Glomerular endothelial cell (primary cell): ENCODE results near the gene GRHL1. TPM values are rescaled to one million over a fixed set of nuclear protein-coding genes. Genes with fewer than 3 reads are reported as not detected.

Experiments
- DNase-seq: peaks from one replicate; pipeline ENCODE4 v3.0.0-alpha.2; 2011; ENCODE audit warnings: low read depth, low spot score; ENCODE audit errors: extremely low read depth
- total RNA-seq: library from RNA; depleted of rRNA; stranded (reverse); fragments of >200 nt; gene quantifications from 2 replicates; pipeline ENCODE4 v1.2.3, GENCODE V29; 2015

Gene GRHL1
- total RNA-seq, 1 donor from 2014 or later: 0.82 TPM

- no peak for DNase-seq
Observed at GRCh38 chr2:9946818-9947217, 4.7 kb upstream of the GRHL1 start.

- no peak for DNase-seq
Observed at GRCh38 chr2:9948721-9949120, 2.8 kb upstream of the GRHL1 start.

DNA sequence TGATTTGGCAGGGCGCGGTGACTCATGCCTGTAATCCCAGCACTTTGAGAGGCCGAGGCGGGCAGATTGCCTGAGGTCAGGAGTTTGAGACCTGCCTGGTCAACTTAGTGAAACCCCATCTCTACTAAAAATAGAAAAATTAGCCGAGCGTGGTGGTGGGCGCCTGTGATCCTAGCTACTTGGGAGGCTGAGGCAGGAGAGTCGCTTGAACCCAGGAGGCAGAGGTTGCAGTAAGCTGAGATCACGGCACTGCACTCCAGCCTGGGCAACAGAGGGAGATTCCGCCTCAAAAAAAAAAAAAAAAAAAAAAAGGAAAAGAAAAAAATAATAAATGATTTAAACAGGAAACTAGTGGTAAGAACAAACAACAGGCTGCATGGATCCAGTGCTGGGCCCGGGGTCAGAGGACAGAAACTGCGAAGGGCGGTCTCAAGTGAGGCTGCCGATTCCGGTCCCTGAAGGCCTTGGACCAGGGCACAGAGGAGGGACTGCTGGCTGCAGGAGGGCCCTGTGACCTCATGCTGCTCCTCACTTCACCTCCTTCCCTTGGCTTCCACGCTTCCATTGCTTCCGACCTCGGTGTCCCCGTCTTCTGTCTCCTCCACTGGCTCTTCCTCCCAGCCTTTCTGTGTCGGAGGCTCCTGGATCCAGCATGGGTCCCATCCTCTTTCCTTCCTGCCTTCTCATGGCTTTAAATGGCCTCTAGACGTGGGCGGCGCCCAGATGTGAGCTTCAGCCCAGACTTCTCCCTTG is 2.1 kb upstream of the GRHL1 start:
- no peak for DNase-seq

- DNase-seq: no peak
Observed at GRCh38 chr2:9949992-9950520, 1.4 kb upstream of the GRHL1 start.

DNA sequence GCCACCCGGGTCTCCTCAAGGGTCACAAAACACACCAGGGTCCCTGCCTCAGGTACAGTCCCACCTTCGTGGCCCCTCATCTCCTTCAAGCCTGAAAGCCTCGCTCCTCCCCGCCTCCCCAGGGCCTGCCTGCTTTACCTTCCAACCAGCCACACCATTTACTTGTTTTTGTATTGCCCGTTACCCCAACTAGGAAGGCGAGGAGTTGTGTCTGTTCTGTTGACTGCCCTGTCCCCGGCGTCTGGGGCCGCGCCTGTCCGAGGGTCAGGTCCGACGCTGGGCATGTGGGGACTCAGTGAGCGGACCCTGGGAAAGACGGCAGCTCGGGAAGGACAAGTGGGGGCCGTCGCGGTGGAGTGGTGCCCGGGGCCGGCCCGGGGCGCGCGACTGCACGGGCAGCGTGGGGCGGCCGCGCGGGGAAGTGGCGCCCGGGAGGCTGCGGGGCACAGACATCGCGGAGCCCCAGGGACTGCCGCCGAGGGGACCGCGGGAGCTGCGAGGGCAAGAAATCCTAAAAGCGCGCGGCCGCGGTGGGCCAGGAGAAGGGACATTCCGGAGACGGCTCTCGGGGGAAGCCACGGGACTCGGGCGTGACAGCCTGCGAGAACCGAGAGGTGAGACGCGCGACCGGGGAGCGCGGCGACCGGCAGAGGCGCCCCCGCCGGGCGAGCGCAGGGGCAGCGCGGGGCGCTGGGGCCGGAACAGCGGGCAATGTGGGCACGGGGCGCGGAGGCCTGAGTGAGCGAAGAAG is 797 bp upstream of the GRHL1 start:
- DNase-seq: no peak

DNA sequence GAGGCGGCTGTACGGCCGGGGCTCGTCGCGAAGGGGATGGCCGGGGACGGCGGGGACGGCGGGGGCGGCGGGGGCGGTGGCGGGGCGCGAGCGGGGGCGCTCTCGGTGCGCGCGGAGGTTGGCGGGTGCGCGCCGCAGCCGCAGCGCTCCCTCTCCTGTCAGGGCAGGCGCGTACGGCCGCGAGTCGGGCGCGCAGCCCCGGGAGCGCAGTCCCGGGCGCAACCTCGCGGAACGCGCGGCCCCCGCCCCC is 296 bp upstream of the GRHL1 start:
- DNase-seq: no peak

- no peak for DNase-seq
Observed at GRCh38 chr2:9952286-9952737, 819 bp downstream of the GRHL1 start.

DNA sequence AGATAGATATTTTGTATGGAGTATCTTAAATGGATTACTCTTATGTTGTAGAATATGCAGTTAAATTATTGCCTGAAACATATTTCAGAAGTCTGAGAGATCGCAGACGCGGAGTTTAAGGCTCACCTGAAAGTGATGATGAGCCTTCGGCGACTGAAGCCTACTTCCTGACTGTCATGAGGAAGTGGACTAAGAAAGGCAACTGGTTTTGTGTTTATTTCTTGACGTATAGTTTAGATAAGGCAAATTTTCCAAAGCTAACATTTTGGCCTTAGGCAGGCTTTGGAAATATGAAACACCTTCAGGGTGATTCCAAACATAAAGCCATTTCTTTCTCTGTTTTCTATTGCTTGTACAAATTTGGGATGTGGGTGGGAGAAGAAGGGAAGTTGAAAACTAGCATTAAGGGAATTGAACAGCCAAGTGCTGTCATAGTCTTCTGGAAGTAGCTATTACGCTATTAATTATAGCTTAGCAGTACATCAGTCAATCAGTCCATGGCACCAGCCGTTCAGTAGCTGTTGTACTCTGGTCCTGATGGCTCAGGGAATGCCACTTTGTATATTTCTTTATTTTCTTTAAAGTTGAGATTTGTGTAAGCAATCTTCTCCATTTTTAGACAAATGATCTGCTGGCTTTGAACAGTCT is 1.5 kb downstream of the GRHL1 start:
- DNase-seq: no peak

GRCh38 chr2:9954136-9954535 is 2.6 kb downstream of the GRHL1 start:
- no peak for DNase-seq

DNA sequence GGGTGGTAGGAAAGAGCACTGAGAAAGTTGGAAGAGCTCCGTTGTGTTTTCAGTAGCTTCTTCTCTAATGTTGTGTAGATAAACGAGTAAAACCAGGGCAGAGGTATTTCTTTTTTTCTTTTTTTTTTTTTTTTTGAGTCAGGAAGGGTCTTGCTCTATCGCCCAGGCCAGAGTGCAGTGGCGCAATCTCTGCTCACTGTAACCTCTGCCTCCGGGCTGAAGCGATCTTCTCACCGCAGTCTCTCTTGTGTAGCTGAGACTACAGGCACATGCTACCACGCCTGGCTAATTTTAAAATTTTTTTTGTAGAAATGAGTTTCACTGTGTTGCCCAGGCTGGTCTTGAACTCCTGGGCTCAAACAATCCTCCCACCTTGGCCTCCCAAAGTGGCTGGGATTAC is 6.6 kb downstream of the GRHL1 start:
- DNase-seq: no peak

DNA sequence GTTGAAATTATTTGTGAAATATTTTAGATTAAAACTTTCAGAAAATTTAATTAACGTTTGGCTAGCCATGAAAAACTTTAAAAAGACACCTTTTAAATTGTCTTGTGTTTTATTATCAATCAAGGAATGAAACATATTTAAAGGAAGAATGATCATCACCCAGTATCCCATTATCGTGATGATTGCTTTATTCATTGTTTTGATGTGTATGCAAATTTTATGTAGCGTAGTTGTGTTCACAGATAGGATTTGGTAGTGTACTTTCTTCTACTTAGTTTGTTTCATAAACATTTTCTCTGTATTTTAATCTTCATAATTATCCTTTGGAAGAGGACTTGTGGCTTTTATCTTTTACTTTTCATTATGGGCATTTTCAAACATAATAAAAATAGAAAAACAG is 7.8 kb downstream of the GRHL1 start:
- DNase-seq: no peak

GRCh38 chr2:9961013-9961412 is 9.5 kb downstream of the GRHL1 start:
- DNase-seq: no peak

- DNase-seq: no peak
Observed at GRCh38 chr2:9964334-9964980, 13.0 kb downstream of the GRHL1 start.

GRCh38 chr2:9965119-9965822 is 13.8 kb downstream of the GRHL1 start:
- DNase-seq: no peak

GRCh38 chr2:9966491-9967022 is 15.1 kb downstream of the GRHL1 start:
- no peak for DNase-seq

GRCh38 chr2:9967053-9967775 is 15.7 kb downstream of the GRHL1 start:
- DNase-seq: no peak

GRCh38 chr2:9968553-9969497 is 17.3 kb downstream of the GRHL1 start:
- no peak for DNase-seq

GRCh38 chr2:9970200-9971044 is 18.9 kb downstream of the GRHL1 start:
- DNase-seq: no peak
